SU-DHL-6 (cell line): Measurements from ENCODE around the gene PDGFC.

Source experiments
- H2AFZ ChIP-seq: fragments of 200-600 bp; sonication (generic); 2 replicates; pipeline ENCODE4 v1.6.1; 2014; ENCODE audit warnings: low read depth, mild to moderate bottlenecking, moderate library complexity, mixed read lengths, antibody characterized with exemption, low read length; ENCODE audit not compliant: severe bottlenecking
- H3F3A ChIP-seq: fragments of 200-600 bp; shearing (Covaris generic); 2 replicates; pipeline ENCODE4 v1.6.0; 2016; ENCODE audit warnings: antibody characterized with exemption, mild to moderate bottlenecking; ENCODE audit not compliant: insufficient read depth
- H3K27ac ChIP-seq: fragments of 200-600 bp; sonication (generic); 2 replicates; pipeline ENCODE4 v1.5.1; 2016; ENCODE audit warnings: low read depth, mild to moderate bottlenecking, low read length, moderate library complexity, mixed read lengths
- H3K27me3 ChIP-seq: fragments of 200-600 bp; sonication (generic), shearing (Covaris generic); 2 replicates; pipeline ENCODE4 v1.6.0; 2014; ENCODE audit warnings: mild to moderate bottlenecking, low read length
- H3K36me3 ChIP-seq: fragments of 200-600 bp; sonication (generic); 2 replicates; pipeline ENCODE4 v1.6.1; 2014; ENCODE audit warnings: mild to moderate bottlenecking, low read length, mixed read lengths
- H3K4me2 ChIP-seq: fragments of 300-600, 200-600 bp; shearing (Covaris generic), sonication (generic); 2 replicates; pipeline ENCODE4 v1.6.0; 2014; ENCODE audit warnings: low read length, low read depth, mild to moderate bottlenecking; ENCODE audit not compliant: poor library complexity, severe bottlenecking
- H3K4me3 ChIP-seq: fragments of 200-600 bp; sonication (generic); 2 replicates; pipeline ENCODE4 v1.5.1; 2014; ENCODE audit warnings: antibody characterized with exemption, low read length, mild to moderate bottlenecking, mixed read lengths; ENCODE audit not compliant: insufficient read depth, poor library complexity, severe bottlenecking
- H3K79me2 ChIP-seq: fragments of 200-600 bp; sonication (generic); 2 replicates; pipeline ENCODE4 v1.6.1; 2014; ENCODE audit warnings: mild to moderate bottlenecking, low read length, moderate library complexity; ENCODE audit not compliant: insufficient read depth
- H3K9ac ChIP-seq: fragments of 200-600 bp; sonication (generic); 2 replicates; pipeline ENCODE4 v1.7.0; 2014; ENCODE audit warnings: mild to moderate bottlenecking, low read length
- H3K9me2 ChIP-seq: fragments of 200-600 bp; sonication (generic); replicated peaks from 2 replicates; pipeline ENCODE4 v1.6.1; 2014; ENCODE audit warnings: low read length; ENCODE audit not compliant: insufficient read depth
- H3K9me3 ChIP-seq: fragments of 200-600 bp; sonication (generic); 2 replicates; pipeline ENCODE4 v1.6.1; 2014; ENCODE audit warnings: low read length, mixed read lengths; ENCODE audit not compliant: insufficient read depth
- H4K20me1 ChIP-seq: fragments of 200-600 bp; sonication (generic); 2 replicates; pipeline ENCODE4 v1.6.1; 2014; ENCODE audit warnings: low read depth, mild to moderate bottlenecking, antibody characterized with exemption, low read length, moderate library complexity, mixed read lengths
- CTCF ChIP-seq: fragments of 200-600 bp; sonication (generic); IDR thresholded peaks from one replicate; pipeline ENCODE4 v1.5.1; 2017; ENCODE audit warnings: antibody characterized with exemption, mild to moderate bottlenecking, low read length, moderate library complexity; ENCODE audit not compliant: insufficient read depth, poor library complexity, severe bottlenecking
- EZH2phosphoT487 ChIP-seq: fragments of 200-600 bp; sonication (generic), shearing (Covaris generic); conservative IDR thresholded peaks from 2 replicates; pipeline ENCODE4 v1.6.1; 2018; ENCODE audit warnings: mild to moderate bottlenecking, antibody characterized with exemption, low read length, moderate library complexity, mixed read lengths

The PDGFC gene

GRCh38 chr4:156732634-156733033 lies 239.0 kb downstream of the PDGFC start:
- Histone ChIP-seq H3K79me2 (no peaks in the 10 kb centered on the region), H3F3A (no peaks in the 10 kb centered on the region), H3K9ac (no peak overlapping the region), H2AFZ (no peak overlapping the region), H3K9me2 (0 out of 2 replicates have a peak, but pooled peaks cover 3% of the 10 kb centered on the region), H3K4me3 (no peak overlapping the region), H3K36me3 (no peaks in the 10 kb centered on the region), H4K20me1 (no peaks in the 10 kb centered on the region), H3K27ac (no peak overlapping the region), H3K4me2 (no peak overlapping the region), H3K27me3 (no peaks in the 10 kb centered on the region), H3K9me3 (peaks cover 8% of the 10 kb centered on the region; the same call in 1 of the 2 replicates)
- TF ChIP-seq EZH2phosphoT487 (no peak), CTCF (no peak)

GRCh38 chr4:156729416-156729815 lies 242.2 kb downstream of the PDGFC start:
- Histone ChIP-seq H3K4me2 (no peak overlapping the region), H3K9me2 (0 out of 2 replicates have a peak, but pooled peaks cover 3% of the 10 kb centered on the region), H3F3A (no peaks in the 10 kb centered on the region), H3K36me3 (no peaks in the 10 kb centered on the region), H3K9me3 (peaks cover 8% of the 10 kb centered on the region; the same call in 1 of the 2 replicates), H3K27me3 (no peaks in the 10 kb centered on the region), H3K9ac (no peak overlapping the region), H2AFZ (no peak overlapping the region), H3K4me3 (no peak overlapping the region), H3K27ac (no peak overlapping the region), H3K79me2 (no peaks in the 10 kb centered on the region), H4K20me1 (no peaks in the 10 kb centered on the region)
- TF ChIP-seq EZH2phosphoT487: no peak
- no peak for TF ChIP-seq CTCF

GRCh38 chr4:156725257-156725656 lies 246.3 kb downstream of the PDGFC start:
- no peak overlapping the region for H3K9ac ChIP-seq
- no peaks in the 10 kb centered on the region for H3K9me3 ChIP-seq
- no peak overlapping the region for H3K4me3 ChIP-seq
- H4K20me1 ChIP-seq: no peaks in the 10 kb centered on the region
- H3K36me3 ChIP-seq: no peaks in the 10 kb centered on the region
- H3F3A ChIP-seq: no peaks in the 10 kb centered on the region
- no peak overlapping the region for H3K4me2 ChIP-seq
- 0 out of 2 replicates have a peak, but pooled peaks cover 3% of the 10 kb centered on the region for H3K9me2 ChIP-seq
- TF ChIP-seq CTCF: no peak
- TF ChIP-seq EZH2phosphoT487: no peak
- no peaks in the 10 kb centered on the region for H3K27me3 ChIP-seq
- no peak overlapping the region for H3K27ac ChIP-seq
- no peak overlapping the region for H2AFZ ChIP-seq
- no peaks in the 10 kb centered on the region for H3K79me2 ChIP-seq
